ENCODE measurements around the gene CORO1C.

DNA sequence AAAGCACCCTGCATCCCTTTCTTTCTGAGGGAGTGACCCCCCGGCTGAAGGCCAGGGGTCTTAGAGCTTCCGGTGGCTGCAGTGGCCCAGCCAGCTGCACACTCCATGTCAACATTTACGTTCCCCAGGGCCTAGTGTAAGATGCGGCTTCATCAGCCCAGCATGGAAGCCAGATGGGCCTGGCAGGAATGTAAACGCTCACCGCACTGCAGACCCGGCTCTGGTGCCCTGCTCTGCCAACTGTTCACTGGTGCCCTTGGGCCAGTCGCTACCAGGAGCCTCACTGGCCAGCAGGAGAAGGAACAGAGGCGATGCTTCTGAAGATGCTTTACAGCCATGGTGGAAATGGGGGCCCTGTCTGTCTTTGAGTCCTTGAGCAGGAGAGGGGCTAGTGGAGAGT lies 124.8 kb downstream of the CORO1C start:
- TF ChIP-seq, protein P1, sequence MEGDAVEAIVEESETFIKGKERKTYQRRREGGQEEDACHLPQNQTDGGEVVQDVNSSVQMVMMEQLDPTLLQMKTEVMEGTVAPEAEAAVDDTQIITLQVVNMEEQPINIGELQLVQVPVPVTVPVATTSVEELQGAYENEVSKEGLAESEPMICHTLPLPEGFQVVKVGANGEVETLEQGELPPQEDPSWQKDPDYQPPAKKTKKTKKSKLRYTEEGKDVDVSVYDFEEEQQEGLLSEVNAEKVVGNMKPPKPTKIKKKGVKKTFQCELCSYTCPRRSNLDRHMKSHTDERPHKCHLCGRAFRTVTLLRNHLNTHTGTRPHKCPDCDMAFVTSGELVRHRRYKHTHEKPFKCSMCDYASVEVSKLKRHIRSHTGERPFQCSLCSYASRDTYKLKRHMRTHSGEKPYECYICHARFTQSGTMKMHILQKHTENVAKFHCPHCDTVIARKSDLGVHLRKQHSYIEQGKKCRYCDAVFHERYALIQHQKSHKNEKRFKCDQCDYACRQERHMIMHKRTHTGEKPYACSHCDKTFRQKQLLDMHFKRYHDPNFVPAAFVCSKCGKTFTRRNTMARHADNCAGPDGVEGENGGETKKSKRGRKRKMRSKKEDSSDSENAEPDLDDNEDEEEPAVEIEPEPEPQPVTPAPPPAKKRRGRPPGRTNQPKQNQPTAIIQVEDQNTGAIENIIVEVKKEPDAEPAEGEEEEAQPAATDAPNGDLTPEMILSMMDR (IDR thresholded peaks at IDR 0.05 in 4 of 5, conservative IDR thresholded peaks at IDR 0.05 in 1 of 5): no peak
- TF ChIP-seq POLR2A (IDR thresholded peaks at IDR 0.05): no peak
